Measurements from ENCODE around the gene TM9SF4.

The TM9SF4 gene

DNA sequence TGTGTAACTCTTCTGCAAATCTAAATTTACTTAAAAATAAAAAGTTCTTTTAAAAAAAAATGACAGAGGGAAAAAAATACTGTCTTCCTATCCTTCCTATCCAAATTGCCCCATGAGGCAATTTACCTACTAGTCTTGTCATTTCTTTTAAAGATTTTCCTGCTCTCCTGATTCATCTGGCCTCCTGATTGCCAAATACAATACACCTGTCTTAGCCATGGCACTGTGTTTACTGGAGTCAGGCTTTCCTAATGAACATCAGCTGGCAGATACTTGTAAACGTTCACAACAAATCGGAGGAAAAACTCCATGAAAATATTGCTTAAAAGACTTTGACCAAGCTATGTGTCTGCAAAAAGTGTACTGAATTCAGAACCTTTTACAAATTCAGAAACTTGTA, 21.5 kb downstream of the TM9SF4 start:
- no peak for DNase-seq

- DNase-seq, result no peak
Measured at GRCh38 chr20:32132911-32133549, 23.5 kb downstream of the TM9SF4 start.

DNA sequence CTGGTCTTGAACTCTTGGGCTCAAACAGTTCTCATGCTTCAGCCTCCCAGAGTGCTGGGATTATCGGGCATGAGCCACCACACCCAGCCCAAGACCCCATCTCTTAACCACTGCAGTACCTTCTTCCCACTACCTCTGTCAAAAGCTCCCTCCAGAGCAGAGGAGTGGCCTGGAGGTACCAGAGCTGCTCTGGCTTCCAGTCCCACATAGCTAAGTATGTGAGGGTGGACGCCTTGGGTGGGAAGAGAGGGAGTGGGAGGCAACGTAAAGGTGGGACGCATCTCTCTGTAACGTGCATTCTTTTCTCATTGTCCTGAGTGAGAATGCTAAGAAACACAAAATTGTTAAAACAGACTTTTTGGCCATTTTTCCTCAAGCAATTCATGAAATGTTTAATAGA, 24.5 kb downstream of the TM9SF4 start:
- no peak for DNase-seq

DNA sequence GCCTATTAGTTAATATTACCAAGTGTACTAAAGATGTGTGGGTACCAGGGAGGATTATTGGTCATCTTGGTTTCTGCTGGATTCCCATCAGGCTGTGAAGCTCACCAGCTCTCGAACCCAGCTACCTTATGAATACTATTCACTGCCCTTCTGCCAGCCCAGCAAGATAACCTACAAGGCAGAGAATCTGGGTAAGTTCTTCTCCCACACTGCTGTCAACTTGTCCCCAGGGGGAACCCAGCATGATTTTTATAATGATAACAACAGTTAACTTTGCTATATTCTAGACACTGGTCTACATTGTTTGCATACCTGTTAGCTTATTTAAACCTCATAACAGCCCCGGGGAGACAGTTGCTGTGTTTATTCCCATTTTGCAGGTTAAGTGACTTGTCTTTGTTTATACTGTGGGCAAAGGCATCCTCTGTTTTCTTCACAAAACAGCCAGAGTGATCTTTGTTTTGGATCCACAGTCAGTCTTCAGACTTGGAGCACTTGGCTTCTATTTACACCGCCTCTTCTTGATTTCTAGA, 26.5 kb downstream of the TM9SF4 start:
- no peak for DNase-seq

DNA sequence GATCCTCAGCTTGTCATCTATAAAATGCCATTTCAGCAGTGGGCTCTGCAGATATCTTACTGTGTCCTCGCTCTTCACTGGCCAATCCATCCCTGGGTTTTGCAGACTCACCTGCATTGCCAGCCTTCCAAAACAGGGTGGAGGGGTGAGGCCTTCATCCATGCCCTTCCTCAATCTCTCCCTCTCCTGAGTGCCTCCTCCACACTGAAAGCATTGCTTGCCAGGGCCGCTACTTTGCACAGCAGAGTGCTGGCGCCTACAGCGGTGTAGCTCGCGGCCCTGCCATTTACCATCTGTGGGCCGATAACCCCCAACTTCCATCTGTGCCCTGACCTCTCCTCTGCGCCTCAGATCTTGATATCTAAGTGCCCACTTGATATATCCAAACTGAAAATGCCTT, 29.4 kb downstream of the TM9SF4 start:
- no peak for DNase-seq

DNA sequence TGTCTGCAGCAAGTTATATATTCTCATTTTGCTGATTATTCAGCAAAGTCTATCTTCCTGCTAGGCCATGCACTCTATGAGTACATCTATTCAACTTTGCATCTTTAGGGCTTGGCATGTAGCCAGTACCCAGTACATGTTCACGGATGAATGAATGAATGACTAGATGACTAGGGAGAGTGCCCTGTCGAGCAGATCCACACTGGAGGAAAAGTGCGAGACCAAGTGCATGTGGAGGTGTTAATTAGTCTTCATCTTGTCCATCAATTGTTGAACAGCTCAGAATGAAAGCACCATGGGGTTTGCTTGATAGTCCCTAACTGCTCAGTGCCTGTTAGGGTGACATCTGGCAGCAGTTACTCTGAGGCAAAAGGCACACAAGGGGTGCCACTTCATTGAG, 30.4 kb downstream of the TM9SF4 start:
- no peak for DNase-seq

- no peak for DNase-seq
Measured at GRCh38 chr20:32140603-32141002, 31.1 kb downstream of the TM9SF4 start.

- no peak for DNase-seq
Measured at GRCh38 chr20:32141465-32141980, 32.0 kb downstream of the TM9SF4 start.

- no peak for DNase-seq
Measured at GRCh38 chr20:32142088-32142487, 32.6 kb downstream of the TM9SF4 start.

GRCh38 chr20:32142991-32143390, 33.5 kb downstream of the TM9SF4 start:
- no peak for DNase-seq

- DNase-seq, result no peak
Measured at GRCh38 chr20:32144898-32145662, 35.6 kb downstream of the TM9SF4 start.

- no peak for DNase-seq
Measured at GRCh38 chr20:32149566-32150170, 40.2 kb downstream of the TM9SF4 start.

- DNase-seq, result no peak
Measured at GRCh38 chr20:32150291-32150848, 40.9 kb downstream of the TM9SF4 start.

DNA sequence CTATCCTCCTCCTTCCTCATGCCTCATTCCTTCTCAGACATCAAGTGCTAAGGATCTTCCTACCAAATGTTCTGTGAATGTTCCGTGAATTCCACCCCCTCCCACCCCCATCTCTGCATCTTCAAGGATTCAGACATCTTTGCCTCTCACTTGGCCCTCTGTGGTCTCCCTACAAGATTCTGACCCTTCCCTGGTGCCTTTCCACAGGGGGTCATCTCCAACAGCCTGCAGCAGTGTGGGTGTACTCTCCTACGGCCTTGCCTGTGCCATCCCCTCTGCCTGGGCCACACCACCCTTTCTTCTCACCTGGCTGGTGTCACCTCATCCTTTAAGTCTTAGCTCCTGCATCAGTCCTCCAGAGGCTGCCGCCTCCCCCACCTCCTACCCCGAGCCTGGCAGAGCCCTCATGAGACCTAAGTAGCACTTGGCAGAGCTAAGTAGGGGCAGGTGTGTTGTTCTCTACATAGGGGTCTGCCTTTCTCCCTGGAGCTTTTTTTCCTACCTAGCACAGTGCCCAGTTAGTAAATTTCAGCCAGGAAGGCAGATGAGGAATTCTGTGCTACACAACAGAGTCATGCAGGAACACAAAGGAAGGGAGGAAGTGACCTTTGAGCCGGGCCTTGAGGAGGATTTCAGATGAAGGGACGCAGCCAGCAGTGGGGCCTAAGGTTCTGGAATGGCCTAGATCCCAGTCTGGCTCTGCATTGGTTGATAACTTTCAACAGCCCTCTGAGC, 43.1 kb downstream of the TM9SF4 start:
- DNase-seq, result no peak

GRCh38 chr20:32153156-32153665, 43.7 kb downstream of the TM9SF4 start:
- DNase-seq, result no peak

DNA sequence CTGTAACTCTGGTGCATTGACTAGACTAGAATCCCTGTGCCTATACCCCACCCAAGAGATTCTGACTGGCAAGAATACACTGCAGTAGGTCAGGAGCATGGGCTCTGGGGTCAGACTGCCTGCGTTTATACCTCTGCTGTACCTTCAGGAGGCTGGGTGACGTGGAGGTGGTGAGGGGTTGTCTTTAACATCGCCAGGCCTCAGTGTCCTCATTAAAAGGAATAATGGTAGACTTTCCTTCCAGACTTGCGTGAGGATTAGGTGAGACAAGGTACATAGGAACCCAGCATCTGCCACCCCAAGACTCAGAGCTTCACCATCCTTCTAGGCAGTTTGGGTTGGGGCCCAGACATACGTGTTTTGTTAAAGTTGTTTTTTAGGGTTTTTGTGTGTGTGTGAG, 44.3 kb downstream of the TM9SF4 start:
- DNase-seq, result no peak

DNA sequence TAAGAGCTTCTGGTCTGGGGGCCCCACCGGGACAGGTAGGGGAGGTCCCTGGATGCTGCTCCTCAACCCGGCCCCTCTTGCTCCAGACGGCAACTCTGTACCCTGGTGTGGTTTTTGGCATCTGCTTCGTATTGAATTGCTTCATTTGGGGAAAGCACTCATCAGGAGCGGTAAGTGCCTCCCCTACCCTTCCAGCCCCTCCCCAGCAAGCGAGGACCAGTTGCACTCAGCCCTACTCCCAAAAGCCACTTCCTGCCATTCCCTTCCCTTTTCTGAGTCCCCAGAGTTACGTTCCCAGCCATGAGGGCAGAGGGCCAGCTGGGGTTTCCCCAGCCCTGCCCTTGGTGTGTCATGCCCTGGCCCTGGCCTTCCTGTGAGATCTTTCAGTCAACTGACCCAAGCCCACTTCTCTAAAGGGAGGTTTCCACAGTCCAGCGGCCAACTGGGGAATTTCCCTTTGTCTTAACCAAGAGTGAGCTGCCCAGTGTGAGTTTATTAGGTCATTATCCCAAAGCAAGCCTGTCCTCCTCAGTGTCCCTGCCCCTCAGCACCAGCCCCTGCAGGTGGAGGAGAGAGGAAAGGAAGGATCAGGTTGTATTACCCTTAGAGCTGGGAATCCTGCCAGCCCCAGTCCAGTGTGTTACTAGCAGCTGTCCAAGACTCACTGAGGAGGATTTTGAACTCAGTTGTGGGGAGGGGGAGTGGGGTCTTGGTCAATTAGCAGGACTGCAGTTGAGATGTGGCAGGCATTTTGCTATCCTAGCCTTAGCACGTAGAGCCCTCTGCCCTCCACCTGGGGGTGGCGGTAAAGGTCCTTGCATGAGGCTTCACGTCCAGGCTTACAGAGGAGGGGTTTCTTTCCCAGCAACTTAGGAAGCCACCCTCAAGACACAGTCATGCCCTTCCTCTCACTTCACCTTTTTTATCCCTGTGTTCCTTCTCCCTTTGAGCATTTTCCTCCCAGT, 45.8 kb downstream of the TM9SF4 start:
- DNase-seq, result no peak

GRCh38 chr20:32157611-32158010, 48.1 kb downstream of the TM9SF4 start:
- DNase-seq, result no peak

GRCh38 chr20:32158351-32158750, 48.8 kb downstream of the TM9SF4 start:
- DNase-seq, result no peak

- no peak for DNase-seq
Measured at GRCh38 chr20:32158943-32159660, 49.6 kb downstream of the TM9SF4 start.

Measured in activated T-cell treated with anti-CD3 and anti-CD28 coated beads for 4 hours (primary cell).